GM19463 (cell line): ENCODE results near the gene CLK2.
"Not testable (repeated sequence)": the region's sequence is repeated elsewhere in the genome, so short reads cannot be mapped to it uniquely, and the experiment has no call there.

Experiments
- ATAC-seq: cut with Tn5 transposase; IDR thresholded peaks from one replicate; pipeline ENCODE4 v1.9.1; 2021; ENCODE audit warnings: mild to moderate bottlenecking, moderate library complexity; ENCODE audit not compliant: unreplicated experiment

The CLK2 gene

DNA sequence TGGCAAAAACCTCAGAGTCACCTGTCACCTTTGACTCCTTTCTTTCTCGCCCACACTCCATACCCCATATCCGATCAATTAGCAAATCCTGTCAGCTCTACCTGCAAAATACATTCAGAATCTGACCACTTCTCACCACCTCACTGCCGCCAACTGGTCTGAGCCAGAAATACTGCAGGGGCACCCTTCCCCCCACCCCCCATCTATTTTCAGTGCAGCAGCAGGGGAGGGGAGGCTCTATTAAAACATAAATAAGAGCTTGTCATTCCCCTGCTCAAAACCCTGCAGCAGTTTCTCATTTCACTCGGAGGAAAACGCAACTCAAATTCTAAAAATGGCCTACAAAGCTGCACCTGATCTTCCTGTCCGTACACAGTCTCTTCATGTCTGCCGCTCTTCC lies 24.1 kb upstream of the CLK2 start:
- no peak for ATAC-seq

DNA sequence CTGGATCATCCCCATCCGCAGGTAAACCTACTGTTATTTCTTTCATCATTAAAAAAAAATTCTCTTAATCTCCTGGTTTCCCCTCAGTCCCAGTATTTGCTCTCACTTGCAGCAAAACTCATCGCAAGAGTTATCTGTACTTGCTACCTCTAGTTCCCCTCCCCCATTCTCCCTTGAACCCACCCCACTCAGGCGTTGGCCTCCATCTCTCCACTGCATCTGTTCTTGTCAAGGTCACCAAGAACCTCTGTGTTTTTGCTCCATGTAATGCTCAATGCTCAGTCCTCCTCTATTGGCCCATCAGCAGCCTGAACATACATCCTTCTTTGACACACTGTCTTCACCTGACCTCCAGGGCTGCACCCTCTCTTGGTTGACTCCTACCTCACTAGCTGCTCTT lies 23.4 kb upstream of the CLK2 start:
- ATAC-seq, result no peak

DNA sequence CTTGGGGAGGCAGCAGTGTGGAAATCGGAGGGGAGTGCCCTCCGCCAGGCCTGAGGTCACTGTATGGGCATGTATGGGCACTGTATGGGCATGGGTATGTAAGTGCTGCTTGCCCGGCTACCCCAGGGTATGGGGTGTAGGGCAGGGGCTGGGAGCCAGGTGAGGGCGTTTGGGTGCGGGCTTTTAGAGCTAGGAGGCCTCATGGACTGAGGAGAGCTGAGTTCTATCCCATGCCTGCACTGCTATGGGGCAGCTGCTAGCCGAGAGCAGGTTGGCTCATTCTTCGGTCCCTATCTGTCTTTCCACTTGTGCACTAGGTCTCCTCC lies 22.6 kb upstream of the CLK2 start:
- ATAC-seq, result no peak

DNA sequence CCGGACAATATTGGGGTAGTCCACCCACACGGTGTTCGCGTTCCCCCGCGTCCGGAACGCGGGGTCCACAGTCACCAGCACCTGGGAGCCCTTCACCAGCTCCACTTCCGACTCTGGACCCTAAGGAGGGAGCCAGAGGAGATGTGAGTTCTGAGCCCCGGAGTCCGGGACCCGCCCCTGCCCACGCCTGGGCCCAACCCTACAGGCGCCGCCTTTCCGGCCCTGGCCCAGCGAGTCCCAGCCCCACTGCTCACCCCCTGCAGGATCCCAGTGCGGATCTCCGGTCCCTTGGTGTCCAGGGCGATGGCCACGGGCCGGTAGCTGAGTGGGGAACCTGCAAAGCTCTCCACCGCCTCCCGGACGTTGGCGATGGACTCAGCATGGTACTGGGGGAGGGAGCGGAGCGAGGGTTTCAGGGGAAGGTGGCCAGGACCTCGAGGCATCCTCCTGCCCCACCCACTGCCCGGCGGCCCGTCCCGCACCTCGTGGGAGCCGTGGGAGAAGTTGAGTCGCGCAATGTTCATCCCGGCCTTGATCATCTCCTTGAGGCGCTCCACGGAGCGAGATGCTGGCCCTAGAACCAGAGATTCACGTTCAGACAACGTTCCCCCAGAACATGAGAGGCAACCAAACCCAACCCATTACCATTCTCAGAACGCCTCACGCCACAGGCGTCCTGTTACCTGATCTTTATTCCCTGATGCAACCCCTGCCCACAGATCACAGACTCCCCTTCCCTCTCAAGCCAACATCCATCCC lies 22.1 kb upstream of the CLK2 start:
- ATAC-seq, result no peak

DNA sequence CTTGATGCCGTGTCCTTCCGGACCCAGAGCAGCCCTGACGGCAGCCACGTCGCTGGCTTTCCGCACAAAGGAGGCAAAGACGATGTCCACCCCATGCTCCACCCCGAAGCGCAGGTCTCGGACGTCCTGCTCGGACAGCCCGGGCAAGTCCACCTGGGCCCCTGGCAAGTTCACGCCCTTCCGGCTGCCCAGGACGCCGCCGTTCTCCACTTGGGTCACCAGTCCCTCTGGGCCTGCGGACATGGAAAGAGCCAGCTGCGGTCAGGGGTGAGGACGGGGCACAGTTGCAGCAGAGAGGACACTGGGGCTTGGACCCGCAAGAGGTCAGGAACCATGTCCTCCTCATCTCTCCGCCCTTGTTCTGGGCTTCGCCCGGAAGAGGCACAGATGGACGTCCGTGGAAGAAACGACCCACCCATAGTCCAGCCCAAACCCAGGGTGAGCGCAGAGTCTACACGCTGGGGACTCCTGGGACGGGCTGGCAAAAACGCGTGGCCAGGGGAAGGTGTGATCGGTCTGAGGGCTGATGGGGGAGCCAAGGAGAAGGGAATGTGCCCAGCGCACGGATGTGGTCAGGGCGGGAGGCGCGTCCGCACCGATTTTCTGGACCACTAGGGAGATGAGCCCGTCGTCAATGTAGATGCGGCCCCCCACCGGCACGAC lies 21.3 kb upstream of the CLK2 start:
- ATAC-seq, result no peak

DNA sequence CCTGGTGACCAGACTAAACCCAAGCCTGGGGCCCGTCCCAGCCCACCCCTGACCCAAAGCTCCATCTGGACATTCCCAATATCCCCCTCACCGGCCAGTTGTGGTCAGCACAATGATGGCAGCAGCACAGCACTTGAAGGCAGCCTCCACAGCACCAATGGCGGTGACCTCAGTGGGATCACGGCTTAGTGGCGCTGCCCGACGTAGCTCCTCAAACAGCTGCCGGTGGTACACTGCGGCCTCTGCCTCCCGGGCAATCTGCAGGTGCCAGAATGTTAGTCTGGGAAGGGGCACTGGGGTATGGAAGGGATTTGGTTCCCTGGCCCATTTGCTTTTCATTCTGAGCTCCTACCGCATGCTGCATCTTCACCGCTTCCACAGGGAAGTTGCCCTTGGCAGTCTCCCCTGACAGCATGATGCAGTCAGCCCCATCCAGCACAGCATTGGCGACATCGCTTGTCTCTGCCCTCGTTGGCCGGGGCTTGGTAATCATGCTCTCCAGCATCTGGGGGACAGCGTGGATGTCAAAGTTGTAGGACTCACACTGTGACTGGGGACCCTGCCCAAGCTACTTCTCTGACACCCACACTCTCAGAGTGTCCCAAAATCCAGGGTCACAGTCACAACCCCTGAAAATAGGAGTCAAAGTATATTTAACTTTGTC lies 19.9 kb upstream of the CLK2 start:
- ATAC-seq, result no peak

DNA sequence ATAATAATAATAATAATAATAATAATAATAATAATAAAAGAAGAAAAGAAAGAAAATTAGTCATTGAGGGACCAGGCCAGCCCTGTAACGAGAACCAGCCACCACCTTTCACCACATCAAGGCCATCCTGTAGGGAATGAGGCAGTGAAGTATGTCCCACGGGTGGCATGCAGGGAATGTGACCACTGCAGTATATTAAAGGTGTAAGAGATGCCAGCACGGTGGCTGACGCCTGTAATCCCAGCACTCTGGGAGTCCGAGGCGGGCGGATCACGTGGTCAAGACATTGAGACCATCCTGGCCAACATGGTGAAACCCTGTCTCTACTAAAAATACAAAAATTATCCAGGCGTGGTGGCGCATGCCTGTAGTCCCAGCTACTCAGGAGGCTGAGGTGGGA lies 17.7 kb upstream of the CLK2 start:
- not testable (repeated sequence) for ATAC-seq

DNA sequence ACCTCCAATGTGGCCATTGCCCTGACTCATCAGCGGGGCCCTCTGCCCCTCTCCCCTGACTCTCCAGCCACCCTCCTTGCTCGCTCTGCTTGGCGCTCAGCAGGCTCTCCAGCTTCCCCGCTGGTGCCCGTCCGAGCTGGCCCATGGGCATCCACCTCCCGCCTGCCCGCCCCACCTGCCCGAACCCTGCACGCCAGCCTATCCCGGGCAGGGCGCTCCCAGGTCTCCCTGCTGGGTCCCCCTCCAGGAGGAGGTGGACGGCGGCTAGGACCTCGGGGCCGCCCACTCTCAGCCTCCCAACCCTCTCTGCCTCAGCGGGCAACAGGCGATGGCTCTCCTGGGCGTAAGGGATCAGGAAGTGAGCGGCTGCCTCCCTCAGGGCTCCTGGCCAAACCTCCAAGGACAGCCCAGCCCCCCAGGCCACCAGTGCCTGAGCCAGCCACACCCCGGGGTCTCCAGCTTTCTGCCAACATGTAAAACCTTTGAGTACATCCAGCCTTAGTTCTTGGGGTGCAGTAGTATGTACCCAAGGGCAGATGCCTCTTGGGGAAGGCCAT lies 14.8 kb upstream of the CLK2 start:
- ATAC-seq, result no peak

DNA sequence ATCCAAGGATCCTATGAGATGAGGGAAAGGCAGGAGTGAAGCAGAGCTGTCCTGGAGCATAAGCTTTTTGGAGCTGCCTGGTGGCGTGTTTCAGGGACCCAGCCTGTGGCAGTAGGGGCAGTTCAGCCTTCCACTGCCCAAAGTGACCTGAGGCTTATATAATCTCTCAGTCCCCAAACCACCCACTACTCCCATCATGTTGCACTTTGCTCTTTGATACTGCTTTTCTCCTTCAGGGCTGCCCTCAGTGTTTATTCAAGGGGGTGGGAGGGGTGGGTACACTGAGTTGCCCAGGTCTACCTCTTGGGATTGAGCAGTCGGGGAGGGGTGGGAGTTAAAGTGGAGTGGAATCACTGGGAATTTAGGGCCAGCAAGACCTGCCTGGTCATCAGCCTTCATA lies 13.2 kb upstream of the CLK2 start:
- no peak for ATAC-seq

DNA sequence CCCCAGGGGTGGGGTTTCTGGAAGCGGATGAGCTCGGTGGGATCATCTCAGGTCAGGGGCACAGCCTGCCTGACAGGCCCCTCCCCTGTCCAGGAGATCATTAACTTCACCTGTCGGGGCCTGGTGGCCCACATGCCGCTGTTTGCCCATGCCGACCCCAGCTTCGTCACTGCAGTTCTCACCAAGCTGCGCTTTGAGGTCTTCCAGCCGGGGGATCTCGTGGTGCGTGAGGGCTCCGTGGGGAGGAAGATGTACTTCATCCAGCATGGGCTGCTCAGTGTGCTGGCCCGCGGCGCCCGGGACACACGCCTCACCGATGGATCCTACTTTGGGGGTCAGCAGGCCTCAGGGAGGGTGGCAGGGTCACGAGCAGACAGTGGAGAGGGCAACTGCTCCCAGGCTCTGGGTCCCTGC lies 12.3 kb upstream of the CLK2 start:
- no peak for ATAC-seq

DNA sequence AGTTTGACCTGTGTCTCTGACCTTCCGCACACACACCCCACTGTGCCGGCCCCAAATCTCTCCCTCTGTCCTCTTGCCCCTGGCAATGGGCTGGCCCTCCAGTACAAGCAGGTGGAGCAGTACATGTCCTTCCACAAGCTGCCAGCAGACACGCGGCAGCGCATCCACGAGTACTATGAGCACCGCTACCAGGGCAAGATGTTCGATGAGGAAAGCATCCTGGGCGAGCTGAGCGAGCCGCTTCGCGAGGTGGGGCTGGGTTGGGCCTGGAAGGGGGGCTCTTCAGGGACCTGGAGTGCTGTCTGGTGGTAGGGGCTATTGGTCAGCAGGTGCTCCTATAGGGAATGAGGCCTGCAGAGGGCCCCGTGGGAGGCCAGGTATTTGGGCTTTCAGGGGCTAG lies 11.8 kb upstream of the CLK2 start:
- no peak for ATAC-seq

DNA sequence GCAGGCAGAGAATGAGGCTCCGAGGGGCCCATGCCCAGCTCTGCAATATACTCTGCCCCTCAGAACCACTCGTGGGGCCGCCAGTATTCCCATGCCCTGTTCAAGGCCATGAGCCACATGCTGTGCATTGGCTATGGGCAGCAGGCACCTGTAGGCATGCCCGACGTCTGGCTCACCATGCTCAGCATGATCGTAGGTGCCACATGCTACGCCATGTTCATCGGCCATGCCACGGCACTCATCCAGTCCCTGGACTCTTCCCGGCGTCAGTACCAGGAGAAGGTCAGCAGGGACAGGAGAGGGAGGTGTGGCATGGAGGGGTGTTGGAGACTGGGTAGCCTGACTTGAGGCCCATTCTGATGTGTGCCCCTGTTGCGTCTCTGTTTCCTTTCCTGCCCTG lies 11.2 kb upstream of the CLK2 start:
- ATAC-seq, result no peak

DNA sequence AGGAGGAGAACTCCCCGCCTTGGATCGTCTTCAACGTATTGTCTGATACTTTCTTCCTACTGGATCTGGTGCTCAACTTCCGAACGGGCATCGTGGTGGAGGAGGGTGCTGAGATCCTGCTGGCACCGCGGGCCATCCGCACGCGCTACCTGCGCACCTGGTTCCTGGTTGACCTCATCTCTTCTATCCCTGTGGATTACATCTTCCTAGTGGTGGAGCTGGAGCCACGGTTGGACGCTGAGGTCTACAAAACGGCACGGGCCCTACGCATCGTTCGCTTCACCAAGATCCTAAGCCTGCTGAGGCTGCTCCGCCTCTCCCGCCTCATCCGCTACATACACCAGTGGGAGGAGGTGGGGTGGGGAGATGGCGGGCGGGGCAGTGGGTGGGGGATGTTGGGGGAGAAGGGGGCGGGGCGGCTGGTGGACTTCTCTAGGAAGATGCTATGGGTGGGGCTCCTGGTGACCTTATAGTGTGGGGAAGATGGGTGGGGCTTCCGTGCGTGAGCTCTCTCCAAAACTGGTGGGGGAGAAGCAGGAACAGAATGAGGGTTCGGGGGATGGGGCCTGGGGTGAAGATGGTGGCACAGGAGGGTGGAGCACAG lies 9.3 kb upstream of the CLK2 start:
- no peak for ATAC-seq

DNA sequence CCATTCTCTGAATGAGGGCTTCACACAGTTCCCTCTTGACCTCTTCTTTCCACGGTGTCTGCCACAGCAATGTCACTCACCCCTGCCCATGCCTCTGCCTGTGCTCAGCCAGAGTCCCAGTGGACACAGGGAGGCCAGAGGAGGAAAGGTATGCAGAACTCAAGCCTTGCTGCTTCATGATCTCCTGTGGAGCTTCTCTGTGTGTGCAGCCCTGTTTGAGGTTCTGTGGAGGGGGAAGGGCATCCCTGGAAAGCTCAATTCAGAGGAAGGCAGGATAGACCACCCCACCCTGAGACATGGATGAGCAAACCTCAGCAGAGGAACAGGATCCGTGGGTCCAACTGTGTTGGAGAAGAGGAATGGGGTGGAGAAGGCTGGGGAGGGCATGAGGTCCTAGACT lies 6.0 kb upstream of the CLK2 start:
- no peak for ATAC-seq

DNA sequence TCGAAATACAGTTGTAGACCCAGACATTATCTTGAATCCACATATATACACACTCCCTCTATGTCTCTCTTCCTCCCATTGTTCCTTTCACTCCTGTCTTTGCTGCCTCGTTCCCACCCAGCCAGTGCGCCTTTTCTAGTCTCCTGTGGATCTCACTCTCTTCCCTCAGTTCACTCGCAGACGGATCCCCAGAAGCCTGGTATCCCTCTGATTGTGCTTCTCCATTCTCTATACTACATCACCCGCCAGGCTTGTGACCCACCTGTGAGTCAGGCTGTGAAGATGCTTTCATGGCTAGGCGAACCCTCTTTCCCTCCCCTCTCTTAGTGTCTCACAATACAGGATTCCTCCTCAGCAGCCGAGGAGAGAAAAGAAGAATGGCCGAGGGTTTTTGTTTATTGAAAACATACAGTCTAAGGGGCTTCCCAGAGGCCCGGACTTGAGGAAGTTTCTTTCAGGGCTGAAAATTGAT lies 5.4 kb upstream of the CLK2 start:
- no peak for ATAC-seq

DNA sequence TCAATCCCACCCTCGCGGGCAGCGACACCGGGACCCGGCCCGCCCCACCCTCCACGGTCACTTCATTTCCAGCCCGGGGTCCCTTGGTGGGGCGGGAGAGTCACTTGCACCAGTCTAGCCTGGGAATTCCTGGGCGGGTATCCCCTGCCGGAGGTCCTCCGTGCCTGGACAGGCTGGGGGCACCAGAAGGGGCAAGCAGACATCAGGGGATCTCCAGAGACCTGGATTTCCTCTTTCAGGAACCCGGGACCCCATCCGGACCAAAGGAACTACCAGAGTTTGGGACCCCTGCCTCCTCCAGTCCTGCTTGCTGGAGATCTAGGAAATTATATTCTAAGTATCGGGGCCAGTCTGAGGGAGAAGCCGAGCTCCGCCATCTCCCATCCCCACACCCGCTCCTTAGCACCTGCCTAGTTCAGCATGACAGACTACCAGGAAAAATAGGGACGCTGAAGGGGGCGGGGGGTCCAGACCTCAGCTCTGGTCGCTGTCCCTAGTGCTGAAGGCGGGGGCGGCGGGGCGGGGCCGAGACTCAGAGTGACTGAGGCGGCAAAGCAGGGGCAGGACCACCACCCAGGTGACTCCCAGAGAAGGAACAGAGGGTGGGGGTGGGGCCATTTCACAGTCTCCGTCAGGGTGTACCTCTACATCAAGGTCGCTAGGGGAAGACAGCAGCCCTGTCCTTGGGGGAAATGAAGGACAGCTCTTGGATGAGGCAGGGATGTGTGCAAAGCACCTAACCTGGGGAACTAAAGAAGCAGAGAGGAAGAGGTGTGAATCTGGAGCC lies 4.8 kb upstream of the CLK2 start:
- ATAC-seq, result no peak

DNA sequence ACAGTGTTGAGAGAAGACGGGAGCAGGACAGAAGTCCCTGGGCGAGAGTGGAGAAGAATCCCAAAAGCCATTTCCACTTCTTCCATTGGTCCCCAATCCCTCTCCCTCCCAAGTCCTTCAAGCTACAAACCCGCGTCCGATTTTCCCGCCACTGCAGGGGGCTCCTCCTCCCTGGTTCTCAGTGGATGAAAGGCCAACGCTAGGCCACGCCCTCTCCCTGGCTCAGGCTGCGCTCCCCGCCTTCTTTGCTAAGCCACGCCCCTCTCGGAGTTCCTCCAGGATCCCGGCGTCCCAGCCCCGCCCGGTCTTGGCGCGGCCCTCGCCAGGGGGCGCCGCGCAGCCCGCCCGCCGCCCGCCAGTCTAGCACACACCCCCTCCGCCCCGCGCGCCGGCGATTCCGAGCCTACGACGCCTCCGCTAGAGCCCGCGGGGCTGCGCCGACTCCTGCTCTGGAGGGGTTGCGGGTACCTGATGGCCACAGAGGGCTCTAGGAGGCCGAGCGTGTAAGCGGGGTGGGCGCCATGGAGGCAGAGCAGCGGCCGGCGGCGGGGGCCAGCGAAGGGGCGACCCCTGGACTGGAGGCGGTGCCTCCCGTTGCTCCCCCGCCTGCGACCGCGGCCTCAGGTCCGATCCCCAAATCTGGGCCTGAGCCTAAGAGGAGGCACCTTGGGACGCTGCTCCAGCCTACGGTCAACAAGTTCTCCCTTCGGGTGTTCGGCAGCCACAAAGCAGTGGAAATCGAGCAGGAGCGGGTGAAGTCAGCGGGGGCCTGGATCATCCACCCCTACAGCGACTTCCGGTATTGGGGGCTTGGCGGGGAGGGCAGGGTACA lies 4.0 kb upstream of the CLK2 start, which contains the start of gene HCN3:
TSS of gene HCN3 (plus strand) at position 394 of the 832 bp plus-strand sequence. CDS start at position 522, 128 bp downstream.
- ATAC-seq, result peak; percentile 50

DNA sequence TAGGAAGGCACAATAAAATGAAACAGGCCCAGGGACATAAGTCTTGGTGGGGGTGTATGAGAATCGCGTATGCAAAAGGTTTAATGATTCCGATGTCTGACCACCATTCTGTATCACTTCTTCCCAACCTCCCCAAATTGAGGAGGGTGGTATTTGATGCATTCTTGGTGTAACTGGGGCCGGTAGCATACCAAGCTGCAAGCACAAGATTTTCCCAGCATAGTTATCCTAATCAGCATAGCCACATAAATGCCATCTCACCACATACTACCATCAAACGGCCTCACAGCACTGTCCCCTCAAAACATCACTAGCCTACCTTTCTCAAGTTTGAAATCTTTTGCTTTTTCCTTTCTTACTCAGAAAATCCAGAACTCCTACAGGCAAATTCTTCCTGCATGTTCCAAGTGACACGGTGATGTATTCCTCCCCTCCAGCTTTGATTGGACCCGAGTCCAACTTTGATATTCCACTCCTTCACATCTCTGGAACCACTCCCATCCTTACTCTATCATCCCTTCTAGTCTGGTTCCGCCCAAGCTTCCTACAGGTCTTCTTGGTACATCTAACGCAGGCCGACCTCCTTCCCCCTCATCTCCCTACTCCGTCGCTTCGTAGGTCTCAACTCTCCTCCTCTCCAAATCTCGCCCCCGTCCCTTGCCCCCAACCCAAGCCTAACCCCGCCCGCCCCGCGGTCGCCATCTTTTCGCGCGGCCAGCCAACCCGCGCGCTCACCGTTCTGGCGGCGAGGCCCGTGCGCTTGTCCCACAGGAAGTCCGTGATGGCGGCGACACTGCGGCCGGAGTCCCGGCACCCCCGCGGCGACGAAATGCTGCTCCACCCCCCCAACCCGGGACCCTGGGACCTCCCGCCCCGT lies 600 bp downstream of the CLK2 start:
- ATAC-seq, result peak; percentile 13

DNA sequence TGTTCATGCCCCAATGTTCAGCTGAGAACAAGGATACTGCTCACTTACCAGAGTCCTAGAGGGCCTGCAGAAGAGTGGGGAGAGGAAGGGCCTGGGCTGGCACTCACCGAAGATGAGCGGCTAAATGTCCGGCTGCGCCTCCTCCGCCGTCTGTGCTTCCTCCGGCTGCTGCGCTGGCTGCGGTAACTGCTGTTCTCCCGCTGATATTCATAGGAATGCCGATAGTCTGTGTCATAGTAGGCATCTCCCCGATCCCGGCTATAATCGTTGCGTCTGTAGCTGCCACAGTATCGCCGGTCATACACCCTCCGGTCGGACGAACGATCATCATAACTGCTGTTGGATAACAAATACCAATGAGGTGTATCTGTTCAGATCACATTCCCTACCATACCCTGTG lies 3.9 kb downstream of the CLK2 start:
- ATAC-seq, result no peak
